H1 (cell line): ENCODE data around the gene HNRNPM. TPM values are rescaled to one million over a fixed set of nuclear protein-coding genes. Genes with fewer than 3 reads are reported as not detected.

Experiments used
- CTCF ChIA-PET: fragments of 300-600 bp; sonication (Branson Sonifier 250); formaldehyde crosslinking; loops from one replicate; lab custom pipeline; 2021; ENCODE audit not compliant: partially characterized antibody; lab: Charles Lee
- POLR2A ChIA-PET: fragments of 300-600 bp; sonication (Branson Sonifier 250); formaldehyde crosslinking; loops from one replicate; lab custom pipeline; 2021; ENCODE audit warnings: inconsistent platforms; ENCODE audit not compliant: partially characterized antibody; lab: Charles Lee
- DNase-seq, 2 experiments: peaks; one replicate each; pipeline versions ENCODE4 v3.0.0 to v3.0.0-alpha.2; 2010 to 2022; ENCODE audit warnings: low spot score in 2 of 2, low read depth in 1 of 2, mixed read lengths in 1 of 2
- FAIRE-seq: peaks from 2 replicates; lab custom pipeline; 2011; peaks lifted over from hg19 to GRCh38; lab: Jason Lieb, UNC
- H2AFZ ChIP-seq: 2 replicates; pipeline ENCODE4 v1.8.1; 2012; ENCODE audit warnings: low read length, inconsistent platforms
- H2AK5ac ChIP-seq: 2 replicates; pipeline ENCODE4 v1.6.1; 2013; ENCODE audit warnings: low read depth, low read length
- H2BK120ac ChIP-seq: replicated peaks from 2 replicates; pipeline ENCODE3; 2013; ENCODE audit warnings: low read depth, low read length, inconsistent platforms
- H2BK12ac ChIP-seq: 2 replicates; pipeline ENCODE4 v1.6.1; 2013; ENCODE audit warnings: low read depth, low read length
- H2BK15ac ChIP-seq: 2 replicates; pipeline ENCODE4 v1.6.1; 2013; ENCODE audit warnings: low read length
- H2BK20ac ChIP-seq: 2 replicates; pipeline ENCODE4 v1.6.1; 2013; ENCODE audit warnings: low read length
- H2BK5ac ChIP-seq: 2 replicates; pipeline ENCODE4 v1.6.1; 2013; ENCODE audit warnings: low read depth, low read length
- H3K14ac ChIP-seq: 2 replicates; pipeline ENCODE4 v1.6.1; 2013; ENCODE audit warnings: inconsistent platforms; ENCODE audit not compliant: insufficient read length
- H3K18ac ChIP-seq: 2 replicates; pipeline ENCODE4 v1.6.1; 2013; ENCODE audit warnings: low read length; ENCODE audit errors: extremely low read depth
- H3K23ac ChIP-seq: 2 replicates; pipeline ENCODE4 v1.6.1; 2013; ENCODE audit warnings: inconsistent platforms; ENCODE audit not compliant: insufficient read length
- H3K23me2 ChIP-seq: 2 replicates; pipeline ENCODE4 v1.6.1; 2013; ENCODE audit warnings: low read depth, low read length
- H3K27ac ChIP-seq: 2 replicates; pipeline ENCODE4 v1.6.1; 2011; ENCODE audit warnings: low read depth, low read length, inconsistent platforms
- H3K27me3 ChIP-seq, 4 experiments: replicated peaks in 1 of 4; 1 replicate in 1 of 4; 2 replicates in 3 of 4; pipeline versions ENCODE4 v1.6.1 to v1.8.1; 2011 to 2013; ENCODE audit warnings: low read length in 3 of 4, mild to moderate bottlenecking in 3 of 4, inconsistent platforms in 2 of 4, mixed read lengths in 2 of 4, moderate library complexity in 1 of 4; ENCODE audit not compliant: control insufficient read depth in 3 of 4, insufficient read depth in 3 of 4; ENCODE audit errors: extremely low read depth in 1 of 4
- H3K36me3 ChIP-seq, 4 experiments: 2 replicates each; pipeline versions ENCODE4 v1.6.1 to v1.8.1; 2011 to 2013; ENCODE audit warnings: mild to moderate bottlenecking in 4 of 4, low read length in 3 of 4, moderate library complexity in 2 of 4, control low read depth in 1 of 4, inconsistent platforms in 1 of 4; ENCODE audit not compliant: insufficient read depth in 4 of 4, control insufficient read depth in 2 of 4
- H3K4ac ChIP-seq: replicated peaks from 2 replicates; pipeline ENCODE3; 2013; ENCODE audit warnings: low read length, low read depth, mixed read lengths, inconsistent platforms; ENCODE audit not compliant: insufficient read length
- H3K4me1 ChIP-seq, 4 experiments: replicated peaks in 1 of 4; 1 replicate in 1 of 4; 2 replicates in 3 of 4; pipeline versions ENCODE4 v1.6.1 to v1.8.1; 2011 to 2013; ENCODE audit warnings: low read length in 3 of 4, inconsistent platforms in 2 of 4, mixed read lengths in 1 of 4; ENCODE audit not compliant: insufficient read depth in 4 of 4, control insufficient read depth in 3 of 4
- H3K4me2 ChIP-seq, 2 experiments: 2 replicates each; pipeline versions ENCODE4 v1.6.1 to v1.8.1; 2011 to 2013; ENCODE audit warnings: low read depth in 2 of 2, low read length in 2 of 2, control low read depth in 1 of 2, inconsistent platforms in 1 of 2, mild to moderate bottlenecking in 1 of 2; ENCODE audit not compliant: insufficient read depth in 1 of 2
- H3K4me3 ChIP-seq, 4 experiments: fragments of 200-600, 300-600 bp in 1 of 4; sonication (generic), shearing (Covaris generic), sonication (Bioruptor Twin) in 1 of 4; 2 replicates each; pipeline versions ENCODE4 v1.5.1 to v1.8.1; 2011 to 2016; ENCODE audit warnings: low read length in 4 of 4, low read depth in 3 of 4, control low read depth in 2 of 4, inconsistent platforms in 2 of 4, mild to moderate bottlenecking in 2 of 4, mixed read lengths in 1 of 4, moderate library complexity in 1 of 4; ENCODE audit not compliant: insufficient read depth in 2 of 4; ENCODE audit errors: extremely low read depth in 1 of 4
- H3K56ac ChIP-seq: replicated peaks from 2 replicates; pipeline ENCODE3; 2013; ENCODE audit warnings: low read depth, mild to moderate bottlenecking, mixed read lengths, low read length, inconsistent platforms; ENCODE audit not compliant: insufficient read length
- H3K79me1 ChIP-seq: 2 replicates; pipeline ENCODE4 v1.6.1; 2013; ENCODE audit warnings: low read depth, low read length, control low read depth
- H3K79me2 ChIP-seq, 2 experiments: 2 replicates each; pipeline versions ENCODE4 v1.6.1 to v1.8.1; 2012 to 2013; ENCODE audit warnings: low read length in 2 of 2, mild to moderate bottlenecking in 2 of 2, inconsistent platforms in 1 of 2; ENCODE audit not compliant: insufficient read depth in 2 of 2, control insufficient read depth in 1 of 2
- H3K9ac ChIP-seq, 4 experiments: replicated peaks in 1 of 4; 1 replicate in 1 of 4; 2 replicates in 3 of 4; pipeline versions ENCODE4 v1.6.1 to v1.8.1; 2011 to 2013; ENCODE audit warnings: low read depth in 3 of 4, low read length in 3 of 4, control low read depth in 2 of 4, mild to moderate bottlenecking in 2 of 4, moderate library complexity in 2 of 4, inconsistent platforms in 1 of 4; ENCODE audit errors: extremely low read depth in 1 of 4
- H3K9me3 ChIP-seq, 2 experiments: 2 replicates each; pipeline versions ENCODE4 v1.6.1 to v1.8.1; 2012 to 2013; ENCODE audit warnings: mild to moderate bottlenecking in 2 of 2, moderate library complexity in 2 of 2, control low read depth in 1 of 2, inconsistent platforms in 1 of 2, low read depth in 1 of 2, low read length in 1 of 2, mixed read lengths in 1 of 2; ENCODE audit not compliant: insufficient read depth in 2 of 2
- H4K20me1 ChIP-seq, 2 experiments: replicated peaks in 1 of 2; 2 replicates each; pipeline versions ENCODE3 to v1.8.1; 2011 to 2013; ENCODE audit warnings: inconsistent platforms in 2 of 2, low read length in 2 of 2, mild to moderate bottlenecking in 1 of 2; ENCODE audit not compliant: insufficient read depth in 2 of 2, control insufficient read depth in 1 of 2
- H4K5ac ChIP-seq: 2 replicates; pipeline ENCODE4 v1.6.1; 2013; ENCODE audit warnings: low read length, low read depth, mixed read lengths, inconsistent platforms; ENCODE audit not compliant: insufficient read length
- H4K8ac ChIP-seq: 2 replicates; pipeline ENCODE4 v1.8.0; 2013; ENCODE audit warnings: mild to moderate bottlenecking, moderate library complexity, low read length, inconsistent platforms; ENCODE audit not compliant: insufficient read depth; ENCODE audit errors: extremely low read depth
- H4K91ac ChIP-seq: replicated peaks from 2 replicates; pipeline ENCODE3; 2013; ENCODE audit warnings: low read length, mixed read lengths, inconsistent platforms; ENCODE audit not compliant: insufficient read length
- FOSL1 ChIP-seq: IDR thresholded peaks from 2 replicates; pipeline ENCODE4 v1.6.1; 2011; ENCODE audit warnings: mild to moderate bottlenecking, low read depth, low read length, moderate library complexity; ENCODE audit not compliant: insufficient read depth
- GABPA ChIP-seq: IDR thresholded peaks from 2 replicates; pipeline ENCODE4 v1.6.1; 2011; ENCODE audit warnings: mild to moderate bottlenecking, low read length, moderate library complexity, borderline replicate concordance; ENCODE audit not compliant: insufficient read depth
- KDM1A ChIP-seq: fragments of 200-600, 300-600 bp; sonication (generic); IDR thresholded peaks from 2 replicates; pipeline ENCODE4 v1.7.1; 2016; ENCODE audit warnings: mild to moderate bottlenecking, low read length, borderline replicate concordance
- RAD21 ChIP-seq, 2 experiments: IDR thresholded peaks in 1 of 2; conservative IDR thresholded peaks in 1 of 2; 2 replicates each; pipeline ENCODE4 v1.6.1; 2011; ENCODE audit warnings: low read depth in 2 of 2, low read length in 2 of 2, improper control_type of control experiment in 1 of 2, inconsistent platforms in 1 of 2, mild to moderate bottlenecking in 1 of 2, moderate library complexity in 1 of 2
- RNF2 ChIP-seq: fragments of 200-900, 300-1000 bp; sonication (generic); IDR thresholded peaks from 2 replicates; pipeline ENCODE4 v1.7.1; 2016; ENCODE audit warnings: borderline replicate concordance, low read depth, mild to moderate bottlenecking, antibody characterized with exemption, low read length; ENCODE audit not compliant: poor library complexity, severe bottlenecking; ENCODE audit errors: missing control alignments
- SP1 ChIP-seq: IDR thresholded peaks from 2 replicates; pipeline ENCODE4 v1.6.1; 2011; ENCODE audit warnings: low read depth, low read length
- TCF12 ChIP-seq: IDR thresholded peaks from 2 replicates; pipeline ENCODE4 v1.6.1; 2011; ENCODE audit warnings: low read depth, mild to moderate bottlenecking, low read length
- WGBS, 2 experiments: shearing (Covaris generic) in 1 of 2; methylation state at CpG; one replicate each; pipeline versions ENCODE4 v1.1.6 to v1.1.7; 2013 to 2015; ENCODE audit warnings: low lambda C conversion rate in 2 of 2, mixed read lengths in 2 of 2, inconsistent platforms in 1 of 2, low coverage in 1 of 2, missing lambda C conversion rate in 1 of 2; ENCODE audit not compliant: insufficient replicate concordance in 2 of 2, insufficient coverage in 1 of 2, insufficient read length in 1 of 2; ENCODE audit errors: extremely low coverage in 1 of 2, missing lambda C conversion rate in 1 of 2; 5-methylcytosine and 5-hydroxymethylcytosine counted together
- polyA plus RNA-seq, 7 experiments: library from polyadenylated mRNA; depleted of rRNA in 3 of 7; stranded (reverse) in 5 of 7; unstranded in 2 of 7; fragments of >200 nt in 5 of 7; fragments of 200-250 nt in 2 of 7; gene quantifications; 1 replicate in 5 of 7; 2 replicates in 1 of 7; 4 replicates in 1 of 7; pipeline versions ENCODE4 v1.2.1 to v1.2.3, GENCODE V29; 2011 to 2013; ENCODE audit warnings: missing spikeins in 2 of 7, mixed read lengths in 2 of 7
- total RNA-seq: library from RNA; stranded (reverse); fragmentation: NEBNext Ultra II Directional; extraction: Animal tissue kit (Norgen Biotek cat#: 25700); gene quantifications from 2 replicates; pipeline ENCODE4 v1.2.1, GENCODE V29; 2021
- TF ChIP-seq, protein P1 (sequence below), 3 experiments: IDR thresholded peaks; 1 replicate in 2 of 3; 2 replicates in 1 of 3; pipeline versions ENCODE4 v1.5.1 to v1.6.1; 2011; ENCODE audit warnings: low read length in 3 of 3, mild to moderate bottlenecking in 3 of 3, inconsistent platforms in 2 of 3, low read depth in 1 of 3, moderate library complexity in 1 of 3; ENCODE audit not compliant: insufficient read depth in 1 of 3; ENCODE audit errors: control extremely low read depth in 1 of 3

The HNRNPM gene
- total and polyA plus RNA-seq, 2 of the 8 experiments (the other 6 are each of a cell fraction or from before 2014, with no cell fraction given): 375 to 474 TPM

DNA sequence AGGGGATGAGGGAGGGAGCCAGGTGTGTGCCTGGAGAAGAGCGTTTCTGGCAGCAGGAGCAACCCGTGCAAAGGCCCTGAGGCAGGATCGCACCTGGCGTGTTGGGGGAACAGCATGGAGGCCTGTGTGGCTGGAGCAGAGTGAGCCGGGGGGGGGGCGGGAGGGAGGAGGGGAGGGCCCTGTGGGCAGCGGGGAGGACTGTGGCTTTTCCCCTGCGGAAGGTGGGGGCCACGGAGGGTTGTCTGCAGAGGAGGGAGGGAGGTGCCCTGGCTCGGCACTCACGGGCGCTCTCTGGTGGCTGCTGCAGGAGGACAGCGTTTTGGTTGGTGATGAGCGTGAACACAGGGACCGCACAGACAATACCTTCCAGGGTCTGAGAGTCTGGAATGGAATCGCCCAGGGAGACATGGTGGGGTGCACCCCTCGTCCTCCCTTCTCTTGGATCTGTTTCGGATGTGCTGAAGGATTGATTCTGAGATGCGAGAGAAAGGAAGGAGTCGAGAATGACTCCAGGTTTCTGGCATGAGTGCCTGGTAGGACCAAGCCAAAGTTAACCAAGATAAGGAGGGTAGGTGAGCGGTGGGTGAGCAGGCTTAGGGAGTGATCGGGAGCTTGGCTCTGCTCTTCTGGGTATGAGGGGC, 48.1 kb upstream of the HNRNPM start:
- DNase-seq (peak in 1 of 2 experiments; percentile 90), FAIRE-seq (no peak)
- H3K9me3 ChIP-seq: no peaks in the 10 kb centered on the region
- no peak overlapping the region for H2AFZ ChIP-seq
- ChIA-PET POLR2A (interaction anchor here (1.0 to 1.8 kb wide), 7 partner anchors 31 to 95 kb away, joined by 3 to 6 read pairs (median 3); partner anchors contain the start of gene KANK3), CTCF (interaction anchor here (1.0 to 2.9 kb wide), 8 partner anchors 15 to 119 kb away, joined by 3 to 39 read pairs (median 4); no protein-coding TSS in a partner anchor)
- H2BK15ac ChIP-seq: no peak overlapping the region
- no peak overlapping the region; the same call in 1 of the 2 replicates for H3K27ac ChIP-seq
- no peak overlapping the region for H3K23ac ChIP-seq
- no peak overlapping the region for H2BK20ac ChIP-seq
- no peak overlapping the region for H2BK5ac ChIP-seq
- H3K36me3 ChIP-seq: no peaks in the 10 kb centered on the region; a peak in 3 of 8 replicates
- H3K23me2 ChIP-seq: no peaks in the 10 kb centered on the region
- H3K4me3 ChIP-seq: no peak overlapping the region
- H2AK5ac ChIP-seq: no peak overlapping the region
- H4K8ac ChIP-seq: no peak overlapping the region
- H4K20me1 ChIP-seq: peaks cover 7 to 34% of the 10 kb centered on the region in 2 experiments
- H3K79me1 ChIP-seq: peaks cover 32% of the 10 kb centered on the region
- 66% methylated on average over 11 of the region's 22 CpGs; no CpG with 5 or more reads in 1 of the 2 experiments for WGBS, 2 experiments
- H4K91ac ChIP-seq: no peak overlapping the region
- no peak overlapping the region for H4K5ac ChIP-seq
- no peaks in the 10 kb centered on the region for H3K27me3 ChIP-seq
- no peak overlapping the region for H3K14ac ChIP-seq
- no peak overlapping the region for H3K56ac ChIP-seq
- no peak overlapping the region for H3K9ac ChIP-seq
- peaks cover 0 to 68% of the 10 kb centered on the region in 2 experiments for H3K79me2 ChIP-seq
- no peak overlapping the region; a peak in 1 of 4 replicates for H3K4me2 ChIP-seq
- H2BK12ac ChIP-seq: no peak overlapping the region
- H3K4me1 ChIP-seq: peaks cover 0 to 1% (median 0%) of the 10 kb centered on the region in 4 experiments; a peak in 3 of 7 replicates
- H3K18ac ChIP-seq: peak overlapping the region; percentile 83
- no peak overlapping the region for H2BK120ac ChIP-seq
- no peak overlapping the region for H3K4ac ChIP-seq
- TF ChIP-seq, protein P1, sequence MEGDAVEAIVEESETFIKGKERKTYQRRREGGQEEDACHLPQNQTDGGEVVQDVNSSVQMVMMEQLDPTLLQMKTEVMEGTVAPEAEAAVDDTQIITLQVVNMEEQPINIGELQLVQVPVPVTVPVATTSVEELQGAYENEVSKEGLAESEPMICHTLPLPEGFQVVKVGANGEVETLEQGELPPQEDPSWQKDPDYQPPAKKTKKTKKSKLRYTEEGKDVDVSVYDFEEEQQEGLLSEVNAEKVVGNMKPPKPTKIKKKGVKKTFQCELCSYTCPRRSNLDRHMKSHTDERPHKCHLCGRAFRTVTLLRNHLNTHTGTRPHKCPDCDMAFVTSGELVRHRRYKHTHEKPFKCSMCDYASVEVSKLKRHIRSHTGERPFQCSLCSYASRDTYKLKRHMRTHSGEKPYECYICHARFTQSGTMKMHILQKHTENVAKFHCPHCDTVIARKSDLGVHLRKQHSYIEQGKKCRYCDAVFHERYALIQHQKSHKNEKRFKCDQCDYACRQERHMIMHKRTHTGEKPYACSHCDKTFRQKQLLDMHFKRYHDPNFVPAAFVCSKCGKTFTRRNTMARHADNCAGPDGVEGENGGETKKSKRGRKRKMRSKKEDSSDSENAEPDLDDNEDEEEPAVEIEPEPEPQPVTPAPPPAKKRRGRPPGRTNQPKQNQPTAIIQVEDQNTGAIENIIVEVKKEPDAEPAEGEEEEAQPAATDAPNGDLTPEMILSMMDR (IDR thresholded peaks at IDR 0.05; ENCODE audit: control extremely low read depth in 1 of 3, insufficient read depth in 1 of 3, low read depth in 1 of 3, low read length in 3 of 3): peak; percentile 85 to 90 (median 87)
- TF ChIP-seq RNF2: no peak
- TF ChIP-seq SP1: peak; percentile 40; the same call in 1 of the 2 replicates
- TF ChIP-seq TCF12: no peak
- TF ChIP-seq RAD21 (IDR thresholded peaks at IDR 0.05 in 1 of 2, conservative IDR thresholded peaks at IDR 0.05 in 1 of 2; ENCODE audit: low read depth in 2 of 2, low read length in 2 of 2): peak; percentile 64 to 71
- peak; percentile 44; the same call in 1 of the 2 replicates for TF ChIP-seq KDM1A
- TF ChIP-seq GABPA: peak; percentile 34; the same call in 1 of the 2 replicates
- TF ChIP-seq FOSL1: no peak
